ENCODE measurements around the gene UGGT2.

GRCh38 chr13:95920485-95920884 is 132.7 kb downstream of the UGGT2 start:
- TF ChIP-seq CTCF (IDR thresholded peaks at IDR 0.05), result no peak
- no peak for TF ChIP-seq POLR2A (IDR thresholded peaks at IDR 0.05)
